Right lung (tissue), 5 donors: ENCODE data around the gene ACTRT2. TPM values are rescaled to one million over a fixed set of nuclear protein-coding genes. Genes with fewer than 3 reads are reported as not detected.

ENCODE experiments used
- DNase-seq, 2 donors: peaks; one replicate each; pipeline ENCODE4 v3.0.0-alpha.2; 2013
- polyA plus RNA-seq, 5 donors: library from polyadenylated mRNA; unstranded; fragments of 120-200 nt; gene quantifications; one replicate each; pipeline versions ENCODE4 v1.2.1 to v1.2.3, GENCODE V29; 2013; ENCODE audit warnings: inconsistent platforms in 1 of 5, low replicate concordance in 1 of 5; ENCODE audit not compliant: insufficient read length in 5 of 5, insufficient read depth in 1 of 5

Gene ACTRT2
- polyA plus RNA-seq, 5 donors, result not detected

- DNase-seq, result no peak
These were observed 10.3 kb downstream of the ACTRT2 start for GRCh38 chr1:3031401-3032221.

DNA sequence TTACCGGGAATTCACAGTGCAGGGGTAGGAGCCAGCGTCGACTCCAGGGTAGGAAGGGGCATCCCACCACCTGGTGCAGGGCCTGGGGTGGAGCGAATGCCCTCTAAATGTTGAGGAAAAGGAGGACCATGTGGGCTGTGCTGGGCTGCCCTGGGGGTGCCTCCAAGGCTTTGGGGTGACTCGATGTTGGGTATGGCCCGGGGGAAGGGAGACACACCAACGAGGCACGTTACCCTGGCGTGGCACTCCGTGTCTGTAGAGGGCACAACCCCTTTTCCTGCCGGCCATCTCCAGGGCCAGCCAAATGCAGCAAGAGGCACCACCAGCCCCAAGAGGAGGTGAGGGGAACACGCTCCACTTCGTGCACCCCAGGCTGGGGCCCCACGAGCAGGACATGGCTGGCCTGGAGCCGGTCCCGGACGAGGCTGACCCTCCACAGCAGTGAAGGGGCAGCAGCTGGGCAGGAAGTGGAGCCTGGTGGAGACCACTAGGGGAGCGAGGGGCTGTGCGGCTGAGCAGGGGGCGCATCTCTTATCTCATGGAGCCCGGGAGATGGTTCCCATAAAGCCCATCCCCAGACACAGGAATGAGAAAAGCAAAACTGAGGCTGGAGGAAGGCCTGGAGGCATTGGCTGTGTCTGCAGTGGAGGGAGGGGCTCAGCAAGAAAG, 11.2 kb downstream of the ACTRT2 start:
- no peak for DNase-seq

GRCh38 chr1:3033040-3033789, 11.9 kb downstream of the ACTRT2 start:
- no peak for DNase-seq

DNA sequence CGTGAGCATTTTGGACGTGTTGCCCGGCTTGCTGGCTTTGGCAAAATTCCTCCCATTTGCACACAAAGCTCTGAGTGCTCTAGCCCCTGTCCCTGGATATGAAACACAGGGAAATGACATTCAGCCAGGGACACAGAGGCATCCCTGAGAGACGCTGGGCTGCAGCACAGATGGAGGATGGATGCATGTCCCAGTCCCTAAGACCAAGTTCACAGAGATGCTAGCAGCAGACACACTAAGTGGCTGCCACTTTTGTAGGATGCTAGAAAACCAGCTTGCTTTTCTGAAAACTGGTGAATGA, 12.5 kb downstream of the ACTRT2 start:
- DNase-seq, result no peak

- no peak for DNase-seq
These were observed 12.9 kb downstream of the ACTRT2 start for GRCh38 chr1:3034162-3034561.

GRCh38 chr1:3034728-3035562, 13.7 kb downstream of the ACTRT2 start:
- no peak for DNase-seq

DNA sequence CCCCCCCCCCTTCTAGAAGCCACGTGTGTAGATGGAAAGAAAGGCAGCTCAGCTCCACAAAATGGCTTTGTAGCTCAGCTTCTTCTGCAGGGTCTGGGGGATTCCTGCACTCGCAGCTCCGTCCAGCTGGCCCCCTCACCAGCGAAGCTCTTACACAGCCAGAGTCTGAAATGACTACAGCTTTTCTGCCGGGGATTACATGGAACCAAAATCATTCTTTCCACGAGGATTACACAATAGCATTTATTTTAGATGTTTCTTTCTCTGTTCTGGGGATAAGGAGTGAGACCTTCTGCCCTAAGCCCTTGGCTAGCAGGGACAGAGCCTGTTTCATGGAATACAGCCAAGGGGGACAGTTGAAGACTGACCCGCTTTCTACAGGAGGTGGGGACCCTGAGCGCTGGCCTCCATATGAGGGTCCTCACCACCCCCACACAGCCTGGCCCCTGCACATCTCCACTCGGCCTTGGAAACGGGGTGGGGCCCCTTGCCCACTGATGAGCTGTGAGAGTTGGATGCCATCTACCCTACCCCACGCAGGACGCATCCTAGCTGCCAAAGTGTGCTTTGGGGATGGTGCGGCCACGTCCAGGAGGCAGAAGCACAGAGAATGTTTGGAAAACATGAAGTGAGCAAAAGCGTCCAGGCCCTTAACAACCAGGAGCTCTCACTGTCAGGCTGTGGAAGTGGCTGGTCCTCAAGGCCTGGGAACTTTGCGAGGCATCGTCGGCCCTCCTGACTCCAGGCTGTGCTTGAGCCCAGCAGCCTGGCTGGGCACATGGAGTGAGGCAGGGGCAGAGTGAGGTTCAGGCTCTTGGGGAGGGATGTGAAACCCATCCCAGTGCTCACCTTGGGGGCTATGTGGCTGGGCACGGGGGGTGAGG, 14.5 kb downstream of the ACTRT2 start:
- peak in 1 of 2 donors; percentile 25 for DNase-seq

DNA sequence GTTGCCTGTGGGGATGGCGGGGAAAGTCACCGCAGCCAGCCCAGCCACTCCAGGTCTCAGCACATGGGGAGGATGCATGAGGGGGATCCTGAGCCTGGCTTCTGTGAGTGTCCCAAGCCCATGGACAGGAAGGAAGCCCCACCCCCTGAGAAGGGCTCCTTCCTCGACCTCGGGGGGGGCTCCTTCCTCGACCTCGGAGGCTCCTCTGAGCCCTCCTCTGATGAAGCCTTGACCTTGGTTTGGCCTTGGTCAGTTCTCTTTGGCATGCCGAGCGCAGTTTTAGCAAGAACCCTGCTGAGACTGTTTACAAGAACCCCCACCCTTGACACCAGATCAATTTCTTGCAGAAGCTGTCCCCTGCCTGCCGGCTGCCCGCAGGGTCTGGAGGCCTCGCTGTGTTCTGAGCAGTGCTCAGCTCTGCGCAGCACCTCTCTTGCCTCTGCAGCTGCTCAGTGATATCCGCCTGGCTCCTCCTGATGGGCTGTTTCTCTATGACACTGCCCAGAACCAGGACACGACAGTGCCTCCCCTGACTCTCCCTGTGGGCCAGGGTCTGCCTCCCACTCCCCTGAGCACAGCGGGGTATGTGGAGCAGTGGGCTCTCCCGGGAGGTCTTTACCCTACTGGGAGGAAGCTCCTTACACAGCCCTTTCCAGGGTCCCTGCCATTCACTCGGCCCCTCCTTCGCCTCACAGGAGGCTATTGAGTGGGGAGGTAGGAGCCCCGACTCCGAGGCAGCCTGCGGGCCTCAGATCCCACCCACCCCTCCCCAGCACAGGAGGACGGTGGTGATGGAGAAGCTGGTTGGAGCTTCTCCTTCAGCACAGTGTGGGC, 15.4 kb downstream of the ACTRT2 start:
- no peak for DNase-seq

- DNase-seq, result no peak
These were observed 16.2 kb downstream of the ACTRT2 start for GRCh38 chr1:3037281-3038040.

DNA sequence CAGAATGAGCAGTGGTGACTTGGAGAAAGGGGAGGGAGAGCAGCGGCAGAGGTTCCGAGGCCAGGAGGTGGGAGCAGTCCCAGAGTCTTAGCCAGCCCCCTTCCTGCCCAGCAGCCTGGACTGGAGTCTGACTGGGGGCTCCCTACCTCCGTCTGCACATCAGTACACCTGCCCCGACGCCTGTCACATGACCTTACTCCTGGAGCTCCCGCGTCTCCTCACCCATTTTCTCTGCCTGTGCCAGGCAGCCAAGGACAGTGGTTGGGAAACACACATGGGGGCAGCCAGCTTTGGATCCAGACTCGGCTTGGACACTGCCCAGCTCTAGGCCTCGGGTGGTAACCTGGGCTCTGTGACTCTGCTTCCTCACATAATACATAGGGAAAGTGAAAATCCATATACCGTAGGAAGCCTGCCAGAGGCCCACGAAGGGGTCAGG, 16.9 kb downstream of the ACTRT2 start:
- no peak for DNase-seq

DNA sequence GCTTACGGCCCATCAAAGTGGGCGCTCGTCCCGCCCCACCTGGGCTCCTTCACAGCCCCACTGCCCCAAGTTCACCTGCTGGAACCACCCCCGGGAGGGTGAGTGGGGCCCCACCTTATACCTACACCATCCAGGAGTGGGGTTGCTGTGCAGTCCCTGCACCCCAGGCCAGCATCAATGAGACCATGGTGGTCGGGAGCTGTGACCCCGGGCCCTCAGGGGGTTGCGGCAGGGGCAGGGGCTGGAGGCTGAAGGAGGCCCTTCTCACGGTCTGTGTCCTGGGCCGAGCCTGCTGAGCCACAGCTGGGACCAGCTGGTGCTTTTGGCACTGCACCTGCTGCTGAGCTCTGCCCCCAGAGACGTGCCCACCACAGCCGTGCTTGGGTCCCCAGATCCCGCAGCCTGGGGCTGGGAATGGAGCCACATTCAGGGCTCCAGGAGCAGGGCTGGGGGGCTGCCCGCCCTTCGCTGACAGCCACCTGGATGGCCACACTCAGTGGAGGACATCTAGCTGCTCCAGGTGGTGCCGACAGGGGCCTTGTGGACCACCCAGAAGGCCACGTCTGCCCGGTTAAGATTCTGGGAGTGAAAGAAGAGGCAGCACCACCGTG, 17.4 kb downstream of the ACTRT2 start:
- DNase-seq, result no peak

DNA sequence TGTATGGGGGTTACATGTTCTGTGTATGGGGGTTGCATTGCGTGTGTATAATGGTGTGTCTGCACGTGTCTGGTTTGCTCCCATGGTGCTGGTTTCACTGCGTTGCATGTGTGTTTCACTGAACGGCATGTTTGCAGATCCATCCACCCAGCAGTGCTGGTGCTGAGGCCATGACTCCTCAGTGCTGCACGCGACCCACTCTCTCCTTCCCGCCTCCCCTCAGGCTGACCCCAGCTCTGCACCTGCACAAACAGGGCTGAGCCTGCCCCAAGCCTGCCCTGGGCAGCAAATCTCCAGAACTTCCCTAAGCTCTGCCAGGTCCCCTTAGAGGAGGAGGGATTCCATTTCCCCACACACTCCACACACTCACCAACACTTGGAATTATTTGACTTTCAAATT, 18.7 kb downstream of the ACTRT2 start:
- DNase-seq, result no peak

GRCh38 chr1:3042481-3042880, 21.2 kb downstream of the ACTRT2 start:
- DNase-seq, result no peak

GRCh38 chr1:3049164-3049563, 27.9 kb downstream of the ACTRT2 start:
- DNase-seq, result no peak

DNA sequence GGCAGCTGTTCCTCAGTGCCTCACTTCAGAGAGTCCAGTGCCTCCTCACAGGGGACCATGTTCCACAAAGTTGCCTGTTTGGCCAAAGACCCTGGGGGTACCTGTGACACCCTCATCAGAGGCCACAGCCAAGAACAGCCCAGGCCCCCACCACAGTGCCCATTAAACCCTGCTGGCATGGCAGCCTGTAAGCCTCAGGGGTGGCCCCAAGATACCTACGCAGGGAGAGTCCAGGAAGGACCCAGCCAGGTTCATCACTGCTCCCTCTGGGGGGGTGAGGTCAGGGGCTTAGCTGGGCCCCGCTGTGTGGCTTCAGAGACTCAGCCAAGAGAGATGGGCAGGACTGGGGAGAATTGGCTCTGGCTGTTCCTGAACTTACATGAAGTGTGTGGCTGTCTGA, 28.6 kb downstream of the ACTRT2 start:
- no peak for DNase-seq

DNA sequence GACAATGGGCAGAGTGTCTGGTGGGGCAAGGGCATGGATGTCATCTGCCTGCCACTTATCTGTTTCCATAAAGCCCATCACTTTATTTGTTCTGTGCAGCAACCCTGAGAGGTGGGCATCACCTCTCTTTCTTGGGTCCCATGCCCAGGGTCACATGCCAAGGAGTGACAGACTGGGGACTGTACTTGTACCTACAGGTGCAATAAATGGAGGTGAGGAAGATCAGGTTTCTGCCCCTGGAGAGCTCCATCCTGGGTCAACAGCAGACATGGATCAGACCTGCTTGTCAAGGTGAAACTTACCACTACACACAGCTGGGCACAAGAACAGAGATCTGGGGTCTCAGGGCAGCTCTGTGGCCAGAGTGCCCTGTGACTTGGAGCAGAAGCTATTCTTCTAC, 29.3 kb downstream of the ACTRT2 start:
- no peak for DNase-seq

- no peak for DNase-seq
These were observed 30.3 kb downstream of the ACTRT2 start for GRCh38 chr1:3051270-3052268.
